Endothelial cell (in vitro differentiated cells): ENCODE results near the gene MARCHF10. TPM values are rescaled to one million over a fixed set of nuclear protein-coding genes. Genes with fewer than 3 reads are reported as not detected.

Source experiments
- DNase-seq: peaks from one replicate; pipeline ENCODE4 v3.0.0; 2021; ENCODE audit warnings: low spot score
- H3K27ac Mint-ChIP-seq: one replicate; pipeline ENCODE4 v1.8.0; 2021; ENCODE audit warnings: mixed read lengths, inconsistent platforms; ENCODE audit not compliant: unreplicated experiment
- H3K27me3 Mint-ChIP-seq: one replicate; pipeline ENCODE4 v1.8.0; 2021; ENCODE audit warnings: mild to moderate bottlenecking, moderate library complexity, mixed read lengths, inconsistent platforms; ENCODE audit not compliant: unreplicated experiment
- H3K36me3 Mint-ChIP-seq: one replicate; pipeline ENCODE4 v1.8.0; 2021; ENCODE audit warnings: mild to moderate bottlenecking, low read depth, mixed read lengths, inconsistent platforms; ENCODE audit not compliant: unreplicated experiment
- H3K4me1 Mint-ChIP-seq: one replicate; pipeline ENCODE4 v1.8.0; 2021; ENCODE audit warnings: mild to moderate bottlenecking, mixed read lengths, inconsistent platforms; ENCODE audit not compliant: unreplicated experiment
- H3K4me3 Mint-ChIP-seq: one replicate; pipeline ENCODE4 v1.8.0; 2021; ENCODE audit warnings: mild to moderate bottlenecking, mixed read lengths, inconsistent platforms; ENCODE audit not compliant: unreplicated experiment
- H3K9me3 Mint-ChIP-seq: one replicate; pipeline ENCODE4 v1.8.0; 2021; ENCODE audit warnings: mixed read lengths, inconsistent platforms; ENCODE audit not compliant: unreplicated experiment
- CTCF ChIP-seq: fragments of 200-600 bp; sonication (generic); IDR thresholded peaks from one replicate; pipeline ENCODE4 v1.5.0; 2021; ENCODE audit warnings: antibody characterized with exemption; ENCODE audit not compliant: unreplicated experiment
- total RNA-seq: library from RNA; stranded (reverse); fragmentation: NEBNext Ultra II Directional; extraction: Animal tissue kit (Norgen Biotek cat#: 25700); gene quantifications from one replicate; pipeline ENCODE4 v1.2.1, GENCODE V29; 2021; ENCODE audit not compliant: unreplicated experiment

MARCHF10 gene
- total RNA-seq, 1 donor from 2014 or later = not detected

GRCh38 chr17:62760059-62760944 is 47.8 kb downstream of the MARCHF10 start:
- Mint-ChIP-seq H3K9me3 (no peaks in the 10 kb centered on the region), H3K27me3 (no peaks in the 10 kb centered on the region), H3K4me3 (no peak overlapping the region), H3K36me3 (no peaks in the 10 kb centered on the region), H3K4me1 (no peaks in the 10 kb centered on the region), H3K27ac (no peak overlapping the region)
- DNase-seq = no peak
- no peak for TF ChIP-seq CTCF

- DNase-seq = no peak
These were observed 50.6 kb downstream of the MARCHF10 start for GRCh38 chr17:62757500-62757951.

GRCh38 chr17:62756198-62756597 is 51.9 kb downstream of the MARCHF10 start:
- no peak for TF ChIP-seq CTCF
- DNase-seq = no peak
- H3K27me3 Mint-ChIP-seq = no peaks in the 10 kb centered on the region
- no peaks in the 10 kb centered on the region for H3K36me3 Mint-ChIP-seq
- H3K4me3 Mint-ChIP-seq = no peak overlapping the region
- no peaks in the 10 kb centered on the region for H3K4me1 Mint-ChIP-seq
- H3K27ac Mint-ChIP-seq = no peak overlapping the region
- no peaks in the 10 kb centered on the region for H3K9me3 Mint-ChIP-seq

More at GRCh38 chr17:62757500-62757951, 50.6 kb downstream of the MARCHF10 start:
- Mint-ChIP-seq H3K27me3 (no peaks in the 10 kb centered on the region), H3K4me3 (no peak overlapping the region), H3K27ac (no peak overlapping the region), H3K4me1 (no peaks in the 10 kb centered on the region), H3K36me3 (no peaks in the 10 kb centered on the region), H3K9me3 (no peaks in the 10 kb centered on the region)
- TF ChIP-seq CTCF = no peak

- no peaks in the 10 kb centered on the region for H3K4me1 Mint-ChIP-seq
- H3K9me3 Mint-ChIP-seq = no peaks in the 10 kb centered on the region
- DNase-seq = no peak
- TF ChIP-seq CTCF = no peak
- no peak overlapping the region for H3K27ac Mint-ChIP-seq
- no peaks in the 10 kb centered on the region for H3K36me3 Mint-ChIP-seq
- H3K4me3 Mint-ChIP-seq = no peak overlapping the region
- H3K27me3 Mint-ChIP-seq = no peaks in the 10 kb centered on the region
These were observed 52.8 kb downstream of the MARCHF10 start for GRCh38 chr17:62755141-62755851.

- no peak for TF ChIP-seq CTCF
- Mint-ChIP-seq H3K9me3 (no peaks in the 10 kb centered on the region), H3K4me1 (peaks cover 3% of the 10 kb centered on the region), H3K36me3 (no peaks in the 10 kb centered on the region), H3K27me3 (peaks cover 3% of the 10 kb centered on the region), H3K27ac (no peak overlapping the region), H3K4me3 (no peak overlapping the region)
- no peak for DNase-seq
These were observed 53.5 kb downstream of the MARCHF10 start for GRCh38 chr17:62754631-62755030.
